Measurements from ENCODE around the gene CCDC7.
A peak's percentile ranks its signal among the peaks of the same experiment; 100 is the strongest.
"Not testable (repeated sequence)": the region's sequence is repeated elsewhere in the genome, so short reads cannot be mapped to it uniquely, and the experiment has no call there.

Gene CCDC7

GRCh38 chr10:32744321-32744720 is 298.4 kb downstream of the CCDC7 start:
- DNase-seq = no peak

- DNase-seq = no peak
Measured at GRCh38 chr10:32746869-32747268, 300.9 kb downstream of the CCDC7 start.

GRCh38 chr10:32751582-32751981 is 305.6 kb downstream of the CCDC7 start:
- no peak for DNase-seq

- DNase-seq = not testable (repeated sequence)
Measured at GRCh38 chr10:32754900-32755299, 309.0 kb downstream of the CCDC7 start.

GRCh38 chr10:32771217-32771616 is 325.3 kb downstream of the CCDC7 start:
- DNase-seq = no peak

GRCh38 chr10:32773105-32773504 is 327.2 kb downstream of the CCDC7 start:
- no peak for DNase-seq

GRCh38 chr10:32786968-32787367 is 341.0 kb downstream of the CCDC7 start:
- no peak for DNase-seq

- no peak for DNase-seq
Measured at GRCh38 chr10:32787690-32788284, 341.8 kb downstream of the CCDC7 start.

GRCh38 chr10:32788359-32788758 is 342.4 kb downstream of the CCDC7 start:
- DNase-seq = no peak

GRCh38 chr10:32790483-32790882 is 344.5 kb downstream of the CCDC7 start:
- DNase-seq = no peak

GRCh38 chr10:32793033-32793432 is 347.1 kb downstream of the CCDC7 start:
- DNase-seq = no peak

GRCh38 chr10:32795598-32796183 is 349.8 kb downstream of the CCDC7 start:
- DNase-seq = peak; percentile 16

- DNase-seq = not testable (repeated sequence)
Measured at GRCh38 chr10:32797393-32797792, 351.5 kb downstream of the CCDC7 start.

GRCh38 chr10:32846974-32847373 is 401.0 kb downstream of the CCDC7 start:
- no peak for DNase-seq

- no peak for DNase-seq
Measured at GRCh38 chr10:32851301-32851700, 405.4 kb downstream of the CCDC7 start.

GRCh38 chr10:32854435-32854834 is 408.5 kb downstream of the CCDC7 start:
- no peak for DNase-seq

- no peak for DNase-seq
Measured at GRCh38 chr10:32865170-32865569, 419.2 kb downstream of the CCDC7 start.

- no peak for DNase-seq
Measured at GRCh38 chr10:32877915-32878314, 432.0 kb downstream of the CCDC7 start.

GRCh38 chr10:32878646-32879045 is 432.7 kb downstream of the CCDC7 start:
- no peak for DNase-seq

GRCh38 chr10:32882076-32882475 is 436.1 kb downstream of the CCDC7 start:
- no peak for DNase-seq

- no peak for DNase-seq
Measured at GRCh38 chr10:32887481-32887880, 441.5 kb downstream of the CCDC7 start.

- no peak for DNase-seq
Measured at GRCh38 chr10:32888161-32888927, 442.4 kb downstream of the CCDC7 start.

- DNase-seq = no peak
Measured at GRCh38 chr10:32889631-32890212, 443.8 kb downstream of the CCDC7 start.

GRCh38 chr10:32890444-32890843 is 444.5 kb downstream of the CCDC7 start:
- no peak for DNase-seq
